K562 (cell line): ENCODE results near the gene TXNRD2. TPM values are rescaled to one million over a fixed set of nuclear protein-coding genes. Genes with fewer than 3 reads are reported as not detected.
A peak's percentile ranks its signal among the peaks of the same experiment; 100 is the strongest.

Experiments used
- ATAC-seq: fragments of 200-7000 bp; cut with Tn5 transposase; 3 replicates; pipeline ENCODE4 v1.9.1; 2020; ENCODE audit warnings: moderate library complexity
- BruUV-seq: library from RNA; stranded (reverse); fragments of 400-500 nt; replicated peaks from 2 replicates; lab custom pipeline; 2021; lab: Mats Ljungman, UMichigan
- CTCF ChIA-PET: fragments of 300-600 bp; formaldehyde crosslinking; extraction: SDS; loops from one replicate; lab custom pipeline; 2021; ENCODE audit warnings: low intra/inter-chr PET ratio; lab: Yijun Ruan, JAX
- POLR2A ChIA-PET: fragments of 300-600, 350-650 bp; sonication (Branson Sonifier 250); formaldehyde crosslinking; extraction: SDS; loops from one replicate; lab custom pipeline; 2021; ENCODE audit warnings: antibody characterized with exemption, inconsistent platforms; lab: Yijun Ruan, JAX
- DNase-seq, 4 experiments: peaks; one replicate each; pipeline versions ENCODE4 v3.0.0 to v3.0.0-alpha.2; 2011 to 2018; ENCODE audit warnings: low spot score in 3 of 4, mixed read lengths in 3 of 4; ENCODE audit errors: extremely low read depth in 1 of 4
- FAIRE-seq: peaks from 2 replicates; lab custom pipeline; 2011; peaks lifted over from hg19 to GRCh38; lab: Jason Lieb, UNC
- H2AFZ ChIP-seq: 2 replicates; pipeline ENCODE4 v1.6.0; 2011; ENCODE audit warnings: low read depth, low read length, control low read depth, inconsistent platforms
- H3K27ac ChIP-seq: fragments of 200-600 bp; 3 replicates; pipeline ENCODE4 v1.8.0; 2011; ENCODE audit warnings: low read depth, mild to moderate bottlenecking, control low read depth, inconsistent platforms, low read length, moderate library complexity, mixed read lengths; ENCODE audit errors: extremely low read depth
- H3K27me3 ChIP-seq, 2 experiments: fragments of 300-600 bp in 1 of 2; 2 replicates in 1 of 2; 3 replicates in 1 of 2; pipeline versions ENCODE4 v1.6.0 to v1.8.0; 2011; ENCODE audit warnings: inconsistent platforms in 2 of 2, low read length in 2 of 2, mild to moderate bottlenecking in 1 of 2, mixed read lengths in 1 of 2, moderate library complexity in 1 of 2; ENCODE audit not compliant: control insufficient read depth in 2 of 2, insufficient read depth in 2 of 2
- H3K36me3 ChIP-seq: fragments of 300-600 bp; 3 replicates; pipeline ENCODE4 v1.8.0; 2011; ENCODE audit warnings: mild to moderate bottlenecking, low read length, inconsistent platforms; ENCODE audit not compliant: control insufficient read depth, insufficient read depth
- H3K4me1 ChIP-seq, 2 experiments: fragments of 200-600 bp in 1 of 2; replicated peaks in 1 of 2; 2 replicates in 1 of 2; 3 replicates in 1 of 2; pipeline versions ENCODE4 v1.5.1 to v1.8.0; 2011; ENCODE audit warnings: inconsistent platforms in 2 of 2, low read length in 2 of 2, mild to moderate bottlenecking in 1 of 2, mixed read lengths in 1 of 2, moderate library complexity in 1 of 2; ENCODE audit not compliant: control insufficient read depth in 2 of 2, insufficient read depth in 2 of 2
- H3K4me2 ChIP-seq: 2 replicates; pipeline ENCODE4 v1.6.1; 2011; ENCODE audit warnings: low read length, control low read depth, inconsistent platforms, mixed read lengths; ENCODE audit not compliant: insufficient read depth
- H3K4me3 ChIP-seq: fragments of 200-600 bp; sonication (generic), shearing (Covaris generic); 2 replicates; pipeline ENCODE4 v1.5.1; 2016; ENCODE audit warnings: control low read depth, inconsistent platforms
- H3K79me2 ChIP-seq: fragments of 200-600 bp; 3 replicates; pipeline ENCODE4 v1.8.0; 2011; ENCODE audit warnings: low read length, inconsistent platforms; ENCODE audit not compliant: control insufficient read depth, insufficient read depth
- H3K9ac ChIP-seq, 2 experiments: 2 replicates each; pipeline versions ENCODE4 v1.6.0 to v1.6.1; 2011; ENCODE audit warnings: low read depth in 2 of 2, low read length in 2 of 2, control low read depth in 1 of 2, inconsistent platforms in 1 of 2, mild to moderate bottlenecking in 1 of 2, mixed read lengths in 1 of 2; ENCODE audit not compliant: insufficient read depth in 1 of 2
- H3K9me1 ChIP-seq: one replicate; pipeline ENCODE4 v1.6.0; 2011; ENCODE audit warnings: inconsistent platforms, mild to moderate bottlenecking, low read length, moderate library complexity; ENCODE audit not compliant: control insufficient read depth, insufficient read depth
- H3K9me3 ChIP-seq: replicated peaks from 2 replicates; pipeline ENCODE4 v1.5.1; 2011; ENCODE audit warnings: low read depth, low read length, inconsistent platforms; ENCODE audit not compliant: control insufficient read depth, insufficient read depth
- H4K20me1 ChIP-seq: replicated peaks from 2 replicates; pipeline ENCODE4 v1.6.1; 2011; ENCODE audit warnings: low read length, inconsistent platforms, mixed read lengths; ENCODE audit not compliant: control insufficient read depth, insufficient read depth
- DIDO1 ChIP-seq: fragments of 450-650 bp; IDR thresholded peaks from 2 replicates; pipeline ENCODE4 v1.6.1; 2016; ENCODE audit warnings: low read depth, missing biosample characterization, missing genetic modification characterization
- FIP1L1 ChIP-seq: fragments of 200-400 bp; formaldehyde crosslinking; IDR thresholded peaks from 2 replicates; pipeline ENCODE4 v1.6.1; 2018; ENCODE audit warnings: mild to moderate bottlenecking, low read depth, low read length; ENCODE audit not compliant: poor library complexity, severe bottlenecking
- IFI16 ChIP-seq: fragments of 250-450 bp; sonication (Bioruptor Pico); IDR thresholded peaks from 2 replicates; pipeline ENCODE4 v2.1.2; 2022; ENCODE audit warnings: mild to moderate bottlenecking, inconsistent platforms
- KDM4B ChIP-seq, 2 experiments: fragments of 450-650 bp in 1 of 2; sonication (generic) in 1 of 2; IDR thresholded peaks; 2 replicates each; pipeline ENCODE4 v1.6.1; 2016 to 2017; ENCODE audit warnings: borderline replicate concordance in 2 of 2, antibody characterized with exemption in 1 of 2, low read depth in 1 of 2, mild to moderate bottlenecking in 1 of 2
- KDM5B ChIP-seq: fragments of 200-600 bp; sonication (generic); IDR thresholded peaks from 2 replicates; pipeline ENCODE4 v1.6.1; 2012; ENCODE audit warnings: low read depth, mild to moderate bottlenecking, moderate library complexity, low read length, control low read depth, inconsistent platforms; ENCODE audit not compliant: insufficient replicate concordance
- MAFG ChIP-seq: fragments of 450-650 bp; conservative IDR thresholded peaks from 2 replicates; pipeline ENCODE4 v1.6.1; 2016; ENCODE audit warnings: missing genetic modification characterization, missing compliant biosample characterization
- MECOM ChIP-seq: fragments of 250-450 bp; sonication (Bioruptor Pico); IDR thresholded peaks from 2 replicates; pipeline ENCODE4 v1.8.0; 2022; ENCODE audit warnings: inconsistent platforms
- MYC ChIP-seq, 2 experiments: fragments of 250-450 bp in 1 of 2; sonication (Bioruptor Pico) in 1 of 2; IDR thresholded peaks; 2 replicates each; pipeline versions ENCODE4 v1.5.1 to v1.6.1; 2012 to 2021; ENCODE audit warnings: low read depth in 2 of 2, borderline replicate concordance in 1 of 2, improper control_type of control experiment in 1 of 2, low read length in 1 of 2, mild to moderate bottlenecking in 1 of 2, moderate library complexity in 1 of 2
- PHB ChIP-seq: fragments of 250-450 bp; sonication (Bioruptor Pico); IDR thresholded peaks from 2 replicates; pipeline ENCODE4 v1.5.0; 2021
- POLR2G ChIP-seq: fragments of 200-400 bp; formaldehyde crosslinking; IDR thresholded peaks from 2 replicates; pipeline ENCODE4 v1.6.1; 2017; ENCODE audit warnings: low read depth, mild to moderate bottlenecking, antibody characterized with exemption, low read length, moderate library complexity
- ZNF584 ChIP-seq: fragments of 200-800 bp; sonication (Bioruptor generic); IDR thresholded peaks from 2 replicates; pipeline ENCODE4 v1.6.1; 2016; ENCODE audit warnings: low read depth, mild to moderate bottlenecking, missing genetic modification characterization, missing compliant biosample characterization
- ZNF589 ChIP-seq: fragments of 200-800 bp; sonication (Bioruptor generic); IDR thresholded peaks from 2 replicates; pipeline ENCODE4 v1.6.1; 2016; ENCODE audit warnings: low read depth, missing genetic modification characterization, missing compliant biosample characterization
- WGBS: fragments of 100-300 bp; shearing (Covaris generic); methylation state at CpG from one replicate; pipeline ENCODE4 v1.1.6; 2016; ENCODE audit warnings: low coverage, mixed read lengths; ENCODE audit not compliant: insufficient coverage; ENCODE audit errors: missing lambda C conversion rate; 5-methylcytosine and 5-hydroxymethylcytosine counted together
- in situ Hi-C: fragments of 300-500 bp; cut with MboI; formaldehyde crosslinking; loops from 4 replicates; pipeline ENCODE4 v1.15.0; 2018; ENCODE audit warnings: inconsistent platforms, mixed read lengths
- intact Hi-C: fragments of 100-400 bp; cut with micrococcal nuclease; formaldehyde crosslinking; loops from 2 replicates; pipeline ENCODE4 v1.14.2; 2022
- polyA plus RNA-seq, 8 experiments: library from polyadenylated mRNA; depleted of rRNA in 4 of 8; stranded (reverse) in 5 of 8; unstranded in 3 of 8; fragments of >200 nt; fragmentation: Nextera tagmentation in 2 of 8; fragmentation: Illumina TruSeq in 1 of 8; extraction: Ambion mirVana in 2 of 8; extraction: Trizol in 1 of 8; gene quantifications; 2 replicates each; pipeline versions ENCODE4 v1.2.1 to v1.2.3, GENCODE V29; 2011 to 2014; ENCODE audit warnings: inconsistent platforms in 1 of 8, missing spikeins in 1 of 8
- total RNA-seq, 7 experiments: library from RNA; depleted of rRNA in 6 of 7; stranded (reverse); fragments of >200 nt in 6 of 7; fragmentation: Illumina TruSeq in 2 of 7; extraction: Trizol in 2 of 7; gene quantifications; 2 replicates each; pipeline versions ENCODE4 v1.2.1 to v1.2.3, GENCODE V29; 2011 to 2021; ENCODE audit warnings: low replicate concordance in 1 of 7
- TF ChIP-seq, protein P1 (sequence below): fragments of 250-450 bp; sonication (Bioruptor Pico); IDR thresholded peaks from 2 replicates; pipeline ENCODE4 v1.5.0; 2022; ENCODE audit warnings: mild to moderate bottlenecking
- TF ChIP-seq, protein P2 (sequence below): fragments of 450-650 bp; formaldehyde crosslinking; IDR thresholded peaks from 2 replicates; pipeline ENCODE4 v1.4.0; 2020; ENCODE audit warnings: mild to moderate bottlenecking, mixed read lengths
- TF ChIP-seq, protein P3 (sequence below): conservative IDR thresholded peaks from 2 replicates; pipeline ENCODE4 v1.6.1; 2011; ENCODE audit warnings: low read depth, mild to moderate bottlenecking, low read length; ENCODE audit not compliant: control insufficient read depth

The TXNRD2 gene
- total and polyA plus RNA-seq, 9 of the 15 experiments (the other 6 are each of a cell fraction or from before 2014, with no cell fraction given), result 3.3 to 80.2 (median 49.4) TPM

DNA sequence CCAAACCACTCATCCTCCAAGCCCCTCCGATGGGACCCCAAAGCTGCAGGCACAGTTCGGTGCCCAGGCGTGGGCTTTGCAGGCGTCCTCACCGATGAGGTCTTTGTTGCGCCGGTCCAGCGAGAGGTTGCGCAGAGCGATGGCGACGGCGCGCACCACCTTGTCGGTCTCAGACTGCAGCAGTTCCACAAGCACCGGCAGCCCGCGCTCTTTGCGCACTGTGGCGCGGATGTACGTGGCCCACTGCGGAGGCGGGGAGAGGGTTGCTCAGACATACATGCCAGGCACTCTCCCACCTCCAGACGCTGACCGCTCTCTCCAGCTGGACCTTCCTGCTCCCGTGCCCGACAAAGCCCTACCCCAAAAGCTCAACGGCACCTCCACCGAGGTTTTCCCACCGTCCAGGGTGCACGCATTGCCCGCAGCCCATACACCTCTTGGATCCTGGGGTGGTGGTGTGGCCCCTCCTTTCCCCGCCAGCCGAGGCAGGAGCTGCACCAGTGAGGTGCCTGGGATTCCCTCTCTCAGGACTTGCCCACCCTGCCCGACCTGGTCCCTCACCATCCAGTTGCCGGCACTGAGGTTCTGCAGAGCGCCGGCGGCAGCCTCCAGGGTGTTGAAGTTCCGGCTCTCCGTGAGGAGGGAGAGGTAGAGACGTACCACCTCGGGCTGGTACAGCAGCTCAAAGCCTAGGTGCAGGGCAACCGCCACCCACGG lies 32.1 kb upstream of the TXNRD2 start:
- no peak for FAIRE-seq
- TF ChIP-seq MYC (IDR thresholded peaks at IDR 0.05; ENCODE audit: low read depth, low read length), result no peak
- TF ChIP-seq MYC (CRISPR knock-in tag; IDR thresholded peaks at IDR 0.05; ENCODE audit: borderline replicate concordance, low read depth), result peak; percentile 62; the same call in 1 of the 2 replicates
- peak; percentile 71 for TF ChIP-seq PHB
- TF ChIP-seq IFI16 (CRISPR knock-in tag), result no peak
- TF ChIP-seq, protein P1, sequence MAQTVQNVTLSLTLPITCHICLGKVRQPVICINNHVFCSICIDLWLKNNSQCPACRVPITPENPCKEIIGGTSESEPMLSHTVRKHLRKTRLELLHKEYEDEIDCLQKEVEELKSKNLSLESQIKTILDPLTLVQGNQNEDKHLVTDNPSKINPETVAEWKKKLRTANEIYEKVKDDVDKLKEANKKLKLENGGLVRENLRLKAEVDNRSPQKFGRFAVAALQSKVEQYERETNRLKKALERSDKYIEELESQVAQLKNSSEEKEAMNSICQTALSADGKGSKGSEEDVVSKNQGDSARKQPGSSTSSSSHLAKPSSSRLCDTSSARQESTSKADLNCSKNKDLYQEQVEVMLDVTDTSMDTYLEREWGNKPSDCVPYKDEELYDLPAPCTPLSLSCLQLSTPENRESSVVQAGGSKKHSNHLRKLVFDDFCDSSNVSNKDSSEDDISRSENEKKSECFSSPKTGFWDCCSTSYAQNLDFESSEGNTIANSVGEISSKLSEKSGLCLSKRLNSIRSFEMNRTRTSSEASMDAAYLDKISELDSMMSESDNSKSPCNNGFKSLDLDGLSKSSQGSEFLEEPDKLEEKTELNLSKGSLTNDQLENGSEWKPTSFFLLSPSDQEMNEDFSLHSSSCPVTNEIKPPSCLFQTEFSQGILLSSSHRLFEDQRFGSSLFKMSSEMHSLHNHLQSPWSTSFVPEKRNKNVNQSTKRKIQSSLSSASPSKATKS, result 0 out of 2 replicates have a peak, but pooled peaks have one; percentile 29
- TF ChIP-seq ZNF584 (CRISPR knock-in tag), result no peak
- TF ChIP-seq MECOM (CRISPR knock-in tag), result no peak
- TF ChIP-seq POLR2G, result peak; percentile 78
- TF ChIP-seq DIDO1 (tag), result no peak
- no peak for TF ChIP-seq ZNF589
- TF ChIP-seq FIP1L1, result no peak
- no peak for TF ChIP-seq MAFG (tag)
- peak; percentile 39 for TF ChIP-seq KDM5B
- TF ChIP-seq, protein P2, sequence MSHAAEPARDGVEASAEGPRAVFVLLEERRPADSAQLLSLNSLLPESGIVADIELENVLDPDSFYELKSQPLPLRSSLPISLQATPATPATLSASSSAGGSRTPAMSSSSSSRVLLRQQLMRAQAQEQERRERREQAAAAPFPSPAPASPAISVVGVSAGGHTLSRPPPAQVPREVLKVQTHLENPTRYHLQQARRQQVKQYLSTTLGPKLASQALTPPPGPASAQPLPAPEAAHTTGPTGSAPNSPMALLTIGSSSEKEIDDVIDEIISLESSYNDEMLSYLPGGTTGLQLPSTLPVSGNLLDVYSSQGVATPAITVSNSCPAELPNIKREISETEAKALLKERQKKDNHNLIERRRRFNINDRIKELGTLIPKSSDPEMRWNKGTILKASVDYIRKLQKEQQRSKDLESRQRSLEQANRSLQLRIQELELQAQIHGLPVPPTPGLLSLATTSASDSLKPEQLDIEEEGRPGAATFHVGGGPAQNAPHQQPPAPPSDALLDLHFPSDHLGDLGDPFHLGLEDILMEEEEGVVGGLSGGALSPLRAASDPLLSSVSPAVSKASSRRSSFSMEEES (CRISPR knock-in tag), result no peak
- TF ChIP-seq, protein P3, sequence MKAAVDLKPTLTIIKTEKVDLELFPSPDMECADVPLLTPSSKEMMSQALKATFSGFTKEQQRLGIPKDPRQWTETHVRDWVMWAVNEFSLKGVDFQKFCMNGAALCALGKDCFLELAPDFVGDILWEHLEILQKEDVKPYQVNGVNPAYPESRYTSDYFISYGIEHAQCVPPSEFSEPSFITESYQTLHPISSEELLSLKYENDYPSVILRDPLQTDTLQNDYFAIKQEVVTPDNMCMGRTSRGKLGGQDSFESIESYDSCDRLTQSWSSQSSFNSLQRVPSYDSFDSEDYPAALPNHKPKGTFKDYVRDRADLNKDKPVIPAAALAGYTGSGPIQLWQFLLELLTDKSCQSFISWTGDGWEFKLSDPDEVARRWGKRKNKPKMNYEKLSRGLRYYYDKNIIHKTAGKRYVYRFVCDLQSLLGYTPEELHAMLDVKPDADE, result peak; percentile 48
- TF ChIP-seq KDM4B (IDR thresholded peaks at IDR 0.05; ENCODE audit: borderline replicate concordance in 2 of 2, low read depth in 1 of 2), result peak in 1 of 2 experiments; percentile 10; a peak in 1 of 4 replicates

More for the DNA sequence above, 32.1 kb upstream of the TXNRD2 start:
- no peak overlapping the region for H3K4me2 ChIP-seq
- no peaks in the 10 kb centered on the region for H3K9me3 ChIP-seq
- POLR2A ChIA-PET, result interaction anchor here (0.6 to 13.7 kb wide), 18 partner anchors 9 to 296 kb away, joined by 3 to 115 read pairs (median 6); partner anchors contain the start of genes RANBP1 and TRMT2A
- H3K9me1 ChIP-seq, result peaks cover 23% of the 10 kb centered on the region
- H3K27me3 ChIP-seq, result no peaks in the 10 kb centered on the region
- no peak overlapping the region for H3K27ac ChIP-seq
- DNase-seq (no peak), ATAC-seq (no peak)
- no peak overlapping the region for H2AFZ ChIP-seq
- no peak overlapping the region for H3K4me3 ChIP-seq
- 93% methylated on average over 46 of the region's 46 CpGs for WGBS
- CTCF ChIA-PET, result interaction anchor here (1.9 kb wide), 2 partner anchors 54 to 156 kb away, joined by 7 read pairs; no protein-coding TSS in a partner anchor
- peaks cover 44% of the 10 kb centered on the region; the same call in 2 of the 3 replicates for H3K36me3 ChIP-seq
- H3K4me1 ChIP-seq, result peaks cover 18 to 88% of the 10 kb centered on the region in 2 experiments
- H4K20me1 ChIP-seq, result peaks cover 35% of the 10 kb centered on the region
- BruUV-seq, result no TSS peak
- intact Hi-C loops, result loop anchor here (2.0 to 10.0 kb wide), 3 partner anchors 29 to 321 kb away; no protein-coding TSS in a partner anchor
- no peaks in the 10 kb centered on the region for H3K79me2 ChIP-seq
- in situ Hi-C loops, result loop anchor here (5.0 kb wide), 3 partner anchors 39 to 154 kb away; no protein-coding TSS in a partner anchor
- peak overlapping the region in 1 of 2 experiments; percentile 5; a peak in 1 of 4 replicates for H3K9ac ChIP-seq
